HCEC 1CT (cell line): ENCODE data around the gene SERPINB2.

Source experiments
- DNase-seq: peaks from one replicate; pipeline ENCODE4 v3.0.0-alpha.2; 2017

SERPINB2 gene, protein sequence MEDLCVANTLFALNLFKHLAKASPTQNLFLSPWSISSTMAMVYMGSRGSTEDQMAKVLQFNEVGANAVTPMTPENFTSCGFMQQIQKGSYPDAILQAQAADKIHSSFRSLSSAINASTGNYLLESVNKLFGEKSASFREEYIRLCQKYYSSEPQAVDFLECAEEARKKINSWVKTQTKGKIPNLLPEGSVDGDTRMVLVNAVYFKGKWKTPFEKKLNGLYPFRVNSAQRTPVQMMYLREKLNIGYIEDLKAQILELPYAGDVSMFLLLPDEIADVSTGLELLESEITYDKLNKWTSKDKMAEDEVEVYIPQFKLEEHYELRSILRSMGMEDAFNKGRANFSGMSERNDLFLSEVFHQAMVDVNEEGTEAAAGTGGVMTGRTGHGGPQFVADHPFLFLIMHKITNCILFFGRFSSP

GRCh38 chr18:63887424-63887823 is at the start of gene SERPINB2:
SERPINB2 (plus strand) TSS chr18:63887705; CDS start chr18:63891445, 3,740 bp downstream.
- DNase-seq: peak; percentile 71

- DNase-seq: no peak
Measured at GRCh38 chr18:63843008-63843407, 44.5 kb upstream of the SERPINB2 start.

GRCh38 chr18:63844254-63844653 is 43.3 kb upstream of the SERPINB2 start:
- peak; percentile 56 for DNase-seq

DNA sequence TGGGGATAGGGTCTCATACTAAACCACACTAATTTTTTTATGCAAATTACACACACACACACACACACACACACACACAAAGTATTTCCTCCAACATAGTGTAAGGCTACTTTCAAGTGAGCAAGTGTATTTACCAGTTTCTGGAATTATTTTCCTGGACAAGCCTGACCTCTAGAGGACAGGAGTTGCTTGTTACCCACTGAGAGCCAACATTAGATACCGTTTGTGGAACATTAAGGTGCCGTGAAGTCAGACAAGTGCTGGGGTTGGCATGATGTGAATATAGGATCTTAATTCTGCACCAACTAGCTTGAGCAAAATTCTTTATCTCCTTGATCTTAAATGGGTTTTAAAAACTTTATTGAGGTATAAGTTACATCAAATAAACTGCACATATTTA is 39.3 kb upstream of the SERPINB2 start:
- DNase-seq: peak; percentile 64

- peak; percentile 49 for DNase-seq
Measured at GRCh38 chr18:63850020-63850419, 37.5 kb upstream of the SERPINB2 start.

GRCh38 chr18:63850636-63851035 is 36.9 kb upstream of the SERPINB2 start:
- DNase-seq: no peak

DNA sequence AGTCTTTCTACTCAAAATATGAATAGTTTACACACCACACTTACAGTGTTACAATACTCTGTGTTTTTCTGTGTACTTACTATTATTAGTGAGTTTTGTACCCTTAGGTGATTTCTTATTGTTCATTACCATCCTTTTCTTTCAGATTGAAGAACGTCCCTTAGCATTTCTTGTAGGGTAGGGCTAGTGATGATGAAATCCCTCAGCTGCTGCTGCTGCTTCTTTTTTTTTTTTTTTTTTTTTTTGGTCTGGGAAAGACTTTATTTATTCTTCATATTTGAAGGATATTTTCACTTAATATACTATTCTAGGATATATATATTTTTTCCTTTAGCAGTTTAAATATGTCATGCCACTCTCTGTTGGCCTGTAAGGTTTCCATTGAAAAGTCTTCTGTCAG is 29.0 kb upstream of the SERPINB2 start:
- DNase-seq: no peak

- no peak for DNase-seq
Measured at GRCh38 chr18:63859781-63860475, 27.6 kb upstream of the SERPINB2 start.

DNA sequence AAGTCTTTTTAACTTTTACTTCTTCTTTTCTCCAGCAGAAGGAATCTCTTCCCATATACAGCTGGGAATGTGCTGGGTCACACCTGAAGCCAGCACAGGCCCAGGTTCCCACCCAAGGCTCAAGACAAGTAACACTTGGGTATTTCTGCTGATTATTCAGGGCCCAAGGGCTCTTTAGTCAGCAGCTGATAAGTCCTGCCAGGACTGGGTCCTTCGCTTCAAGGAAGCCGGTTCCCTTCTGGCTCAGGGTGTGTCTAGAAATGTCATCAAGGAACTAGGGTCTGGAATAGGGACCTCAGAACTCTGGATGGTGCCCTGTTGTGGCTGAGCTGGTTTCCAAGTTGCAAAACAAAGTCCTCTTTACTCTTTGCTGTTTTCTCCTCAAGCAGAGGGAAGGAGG is 27.0 kb upstream of the SERPINB2 start:
- no peak for DNase-seq

GRCh38 chr18:63867368-63868125 is 20.0 kb upstream of the SERPINB2 start:
- no peak for DNase-seq

- DNase-seq: no peak
Measured at GRCh38 chr18:63868546-63868945, 19.0 kb upstream of the SERPINB2 start.

DNA sequence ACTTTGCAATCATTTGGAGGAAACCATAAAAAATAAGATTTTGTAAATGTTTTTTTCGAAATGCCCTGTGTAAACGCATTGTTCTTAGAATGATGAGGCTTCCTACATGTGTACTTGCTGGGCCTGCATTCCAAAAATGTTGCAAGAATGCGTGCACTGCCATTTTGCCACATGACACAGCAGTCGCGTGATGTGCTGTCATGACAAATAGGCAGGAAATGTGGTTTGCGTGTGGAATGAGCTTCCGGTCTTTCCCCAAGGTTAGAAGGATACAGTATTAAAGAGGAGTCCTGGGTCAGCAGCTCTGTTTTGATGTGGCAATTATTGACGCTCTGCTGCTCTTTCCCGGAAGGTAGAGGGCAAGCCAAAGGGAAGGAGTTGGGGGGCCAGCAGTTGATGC is 18.1 kb upstream of the SERPINB2 start:
- DNase-seq: peak; percentile 52

DNA sequence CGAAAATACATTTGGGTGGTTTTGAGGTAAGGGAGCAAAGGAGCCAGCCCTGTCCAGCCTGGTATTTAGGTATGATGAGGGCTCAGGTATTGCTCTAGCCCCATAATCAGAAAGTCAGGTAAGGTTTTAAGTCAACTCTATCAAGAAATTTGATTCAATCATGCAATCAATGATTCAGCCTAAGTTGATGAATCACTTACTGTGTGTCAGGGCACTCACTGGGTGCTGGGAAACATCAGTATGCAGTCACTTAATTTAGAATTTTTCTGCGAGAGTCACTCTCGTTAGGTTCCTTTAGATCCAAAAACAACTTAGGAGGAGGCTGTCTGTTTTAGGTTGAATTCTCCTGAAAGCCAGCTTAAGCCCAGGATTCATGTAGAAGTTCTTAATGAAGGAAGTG is 17.7 kb upstream of the SERPINB2 start:
- DNase-seq: peak; percentile 59

- DNase-seq: no peak
Measured at GRCh38 chr18:63871836-63872235, 15.7 kb upstream of the SERPINB2 start.

- no peak for DNase-seq
Measured at GRCh38 chr18:63872586-63872985, 14.9 kb upstream of the SERPINB2 start.

DNA sequence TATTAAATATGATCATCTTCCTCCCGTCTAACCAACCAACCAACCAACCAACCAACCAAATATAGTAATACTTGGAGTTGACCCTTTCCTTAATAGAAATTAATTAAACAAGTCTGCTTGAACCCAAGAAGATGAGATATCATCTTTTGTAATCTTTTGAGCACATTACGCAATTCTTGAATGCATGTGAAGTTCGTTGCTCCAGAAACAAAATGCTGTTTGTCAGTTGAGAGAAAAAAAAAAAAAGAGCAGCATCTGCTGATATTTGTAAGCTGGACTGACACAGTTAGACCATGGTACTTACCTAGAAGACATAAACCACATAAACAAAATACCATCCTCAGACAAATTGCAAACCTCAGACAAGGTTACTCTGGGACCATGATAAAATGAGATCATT is 9.2 kb upstream of the SERPINB2 start:
- DNase-seq: peak; percentile 49

GRCh38 chr18:63878925-63879324 is 8.6 kb upstream of the SERPINB2 start:
- DNase-seq: no peak

DNA sequence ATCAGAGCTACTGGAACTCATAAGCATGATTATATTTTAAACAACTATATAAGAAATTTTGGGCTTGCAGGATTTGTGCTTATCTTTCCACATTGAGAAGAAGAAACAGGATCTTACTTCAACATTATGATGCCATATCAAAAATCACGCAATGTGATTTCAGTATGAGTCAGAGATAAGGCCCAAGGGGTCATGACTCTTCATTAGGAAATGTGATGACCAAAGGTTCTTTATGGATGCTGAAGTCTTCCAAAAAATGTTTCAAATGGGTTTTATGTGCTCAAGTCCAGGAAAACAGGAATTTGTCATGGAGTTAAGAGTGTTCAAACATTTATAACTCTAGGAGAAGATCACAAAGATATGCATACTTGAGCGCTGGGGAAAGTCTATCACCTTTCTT is 7.8 kb upstream of the SERPINB2 start:
- peak; percentile 5 for DNase-seq

DNA sequence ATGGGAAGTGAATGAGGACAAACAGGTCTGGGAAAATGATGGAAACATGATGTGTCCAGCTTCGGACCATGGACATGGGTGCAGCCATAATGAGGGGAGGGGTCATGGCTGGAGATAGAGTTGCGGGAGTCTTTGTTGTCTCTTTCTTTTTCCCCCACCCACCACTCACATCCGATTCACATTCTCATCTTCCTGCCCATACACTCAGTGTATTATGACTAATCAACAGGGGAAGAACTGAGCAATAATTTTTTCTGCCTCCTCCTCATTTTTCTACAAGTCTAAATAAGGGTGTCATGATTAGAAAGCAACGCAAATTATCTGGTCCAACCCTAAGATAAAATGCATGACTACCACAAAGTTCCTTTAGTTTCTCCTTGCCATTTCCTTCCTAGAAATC is 5.7 kb upstream of the SERPINB2 start:
- DNase-seq: peak; percentile 71

- DNase-seq: peak; percentile 95
Measured at GRCh38 chr18:63882333-63883141, 5.0 kb upstream of the SERPINB2 start.

DNA sequence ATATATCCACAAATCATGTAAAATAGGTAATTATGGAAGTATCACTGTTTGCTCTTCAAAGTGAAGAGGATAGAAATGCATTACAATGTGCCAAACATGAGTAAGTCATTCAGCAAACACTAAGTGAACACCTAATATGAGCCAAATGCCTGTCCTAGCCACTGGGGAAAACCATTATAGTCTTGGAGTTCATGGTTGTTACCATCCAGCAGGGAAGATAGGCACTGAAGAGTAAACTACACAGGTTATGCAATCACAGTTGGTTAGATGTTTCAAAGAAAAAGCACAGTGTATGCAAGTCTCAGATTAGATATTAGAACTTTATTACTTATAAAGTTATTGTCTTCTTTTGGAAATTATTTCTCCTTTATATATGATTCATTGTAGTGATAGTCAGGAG is 3.9 kb upstream of the SERPINB2 start:
- DNase-seq: no peak

- peak; percentile 7 for DNase-seq
Measured at GRCh38 chr18:63888470-63889190, 1.1 kb downstream of the SERPINB2 start.
